Epithelial cell of proximal tubule (primary cell): ENCODE data around the gene CLN6. TPM values are rescaled to one million over a fixed set of nuclear protein-coding genes. Genes with fewer than 3 reads are reported as not detected.

Experiments used
- DNase-seq: peaks from one replicate; pipeline ENCODE4 v3.0.0-alpha.2; 2011; ENCODE audit warnings: low read depth
- H3K4me3 ChIP-seq: 2 replicates; pipeline ENCODE4 v1.5.1; 2011; ENCODE audit warnings: low read depth, mild to moderate bottlenecking, low read length
- CTCF ChIP-seq: conservative IDR thresholded peaks from 2 replicates; pipeline ENCODE4 v1.5.1; 2012; ENCODE audit warnings: low read depth, mild to moderate bottlenecking, low read length
- total RNA-seq: library from RNA; depleted of rRNA; stranded (reverse); fragments of >200 nt; gene quantifications from 2 replicates; pipeline ENCODE4 v1.2.3, GENCODE V29; 2015

Gene CLN6
- total RNA-seq, 1 donor from 2014 or later = 14.9 TPM

DNA sequence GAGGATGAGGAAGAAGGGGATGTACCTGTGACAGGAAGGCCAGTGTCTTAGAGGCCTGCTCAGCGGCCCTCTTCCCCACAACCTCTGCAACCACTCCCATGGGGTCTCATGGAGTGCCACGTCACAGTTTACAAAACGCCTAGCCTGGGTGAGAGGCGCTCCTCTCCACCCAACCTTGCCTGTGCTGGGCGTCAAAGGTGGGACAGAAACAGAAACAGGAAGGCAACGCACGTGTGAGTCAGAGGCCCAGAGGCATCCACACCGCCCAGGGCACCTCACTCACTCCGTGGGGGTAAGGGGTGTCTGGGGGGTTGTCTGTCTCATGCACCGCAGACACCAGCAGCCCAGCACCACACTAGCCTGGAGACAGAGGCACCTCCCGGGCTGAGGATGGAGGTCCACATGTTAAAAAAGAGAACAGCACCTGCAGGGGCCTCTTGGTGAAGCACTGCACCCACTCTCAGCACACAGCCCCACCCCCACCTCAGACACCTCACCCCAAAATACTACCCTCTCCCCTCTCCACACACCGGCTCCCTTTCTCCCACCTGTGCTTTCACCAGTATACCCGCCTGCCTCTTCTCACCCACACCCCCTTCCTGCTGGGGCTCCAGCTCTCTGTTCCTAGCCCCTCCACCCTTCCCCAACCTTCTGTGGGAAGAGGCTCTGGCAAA lies 19.7 kb downstream of the CLN6 start:
- no peak for DNase-seq

GRCh38 chr15:68209272-68209671 lies 20.3 kb downstream of the CLN6 start:
- DNase-seq = no peak
- no peak for TF ChIP-seq CTCF
- H3K4me3 ChIP-seq = no peak overlapping the region

More for the DNA sequence above, 19.7 kb downstream of the CLN6 start:
- TF ChIP-seq CTCF = no peak
- H3K4me3 ChIP-seq = no peak overlapping the region

DNA sequence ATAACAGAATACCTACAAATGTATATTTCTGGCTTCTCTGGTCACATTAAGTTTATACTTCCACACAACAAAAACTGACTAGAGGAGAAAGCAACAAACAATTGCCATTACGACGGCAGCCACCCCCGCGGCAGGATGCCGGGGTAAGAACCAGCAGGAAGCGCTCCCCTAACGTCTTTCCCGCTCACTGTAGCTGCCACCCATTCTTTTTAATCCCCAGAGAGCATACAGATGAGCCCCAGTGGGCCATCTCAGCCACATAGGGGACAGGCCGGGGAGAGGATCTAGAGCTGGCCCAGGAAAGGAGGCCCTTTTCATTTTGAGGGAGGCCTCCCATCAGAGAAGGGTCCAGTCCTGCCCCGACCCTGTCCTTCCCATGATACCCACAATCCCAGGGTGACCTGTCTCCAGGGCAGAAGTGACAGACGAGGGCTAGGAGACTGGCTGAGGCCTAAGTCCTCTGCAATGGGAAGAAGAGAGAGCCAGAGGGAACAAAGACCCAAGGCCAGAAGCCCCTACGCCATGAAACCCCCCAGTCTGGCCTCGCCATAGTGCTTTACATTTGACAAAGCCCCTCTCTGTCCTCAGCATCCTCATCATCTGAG lies 20.8 kb downstream of the CLN6 start:
- no peak for DNase-seq
- no peak for TF ChIP-seq CTCF
- no peak overlapping the region for H3K4me3 ChIP-seq

DNA sequence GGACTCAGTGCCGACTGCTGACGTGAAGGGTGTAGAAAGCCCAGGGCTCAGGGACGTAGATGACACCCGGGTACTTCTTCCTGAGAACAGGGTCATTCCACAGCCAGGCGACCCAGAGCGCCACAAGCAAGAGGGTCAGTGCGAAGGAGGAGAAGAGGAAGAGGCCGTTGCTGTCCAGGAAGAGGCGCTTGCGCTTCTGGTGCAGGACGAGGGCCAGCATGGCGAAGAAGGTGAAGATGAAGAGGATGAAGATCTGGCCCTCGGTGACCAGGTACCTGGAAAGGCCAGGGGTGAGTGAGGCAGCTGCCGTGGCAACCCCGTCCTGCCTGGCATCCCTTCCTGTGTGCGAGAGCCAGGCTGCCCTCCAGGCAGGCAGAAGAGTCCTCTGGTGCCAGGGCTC lies 21.4 kb downstream of the CLN6 start:
- TF ChIP-seq CTCF = no peak
- no peak for DNase-seq
- H3K4me3 ChIP-seq = no peak overlapping the region

DNA sequence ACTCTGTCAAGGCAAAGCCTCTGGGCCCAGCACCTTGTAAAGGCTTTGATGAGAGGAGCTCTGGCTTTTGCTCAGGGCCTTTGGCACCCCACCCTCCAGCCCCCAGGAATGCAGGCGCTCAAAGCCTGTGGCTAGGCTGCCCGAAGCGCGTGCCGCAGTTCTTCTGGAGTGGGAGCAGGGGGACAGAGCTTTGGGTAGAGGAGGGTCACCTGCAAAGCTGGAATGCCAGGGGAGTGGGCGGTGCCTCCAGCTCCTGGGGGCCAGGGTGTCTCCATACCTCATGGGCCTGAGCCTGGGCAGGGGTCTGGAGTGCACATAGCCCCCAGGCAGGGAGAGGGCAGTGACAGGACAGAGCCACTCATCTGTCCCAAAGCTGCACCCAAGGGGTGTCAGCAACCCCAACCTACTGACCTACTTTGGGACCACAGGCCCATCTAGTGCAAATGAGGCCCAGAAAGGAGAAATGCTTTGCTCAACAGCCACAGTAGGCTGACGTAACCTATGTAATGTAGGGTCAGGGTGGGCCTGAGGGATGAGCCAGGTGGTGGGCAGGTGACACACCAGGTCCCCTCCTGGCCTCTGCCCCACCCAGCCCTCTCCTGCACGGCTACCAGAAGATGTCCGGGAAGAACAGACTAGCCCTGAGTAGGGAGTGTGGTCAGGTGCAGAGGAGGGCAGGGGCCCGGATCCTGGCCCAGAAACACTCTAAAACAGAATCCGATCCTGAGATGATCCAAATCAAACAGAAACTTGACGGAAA lies 22.2 kb downstream of the CLN6 start:
- no peak for TF ChIP-seq CTCF
- DNase-seq = no peak
- H3K4me3 ChIP-seq = no peak overlapping the region

DNA sequence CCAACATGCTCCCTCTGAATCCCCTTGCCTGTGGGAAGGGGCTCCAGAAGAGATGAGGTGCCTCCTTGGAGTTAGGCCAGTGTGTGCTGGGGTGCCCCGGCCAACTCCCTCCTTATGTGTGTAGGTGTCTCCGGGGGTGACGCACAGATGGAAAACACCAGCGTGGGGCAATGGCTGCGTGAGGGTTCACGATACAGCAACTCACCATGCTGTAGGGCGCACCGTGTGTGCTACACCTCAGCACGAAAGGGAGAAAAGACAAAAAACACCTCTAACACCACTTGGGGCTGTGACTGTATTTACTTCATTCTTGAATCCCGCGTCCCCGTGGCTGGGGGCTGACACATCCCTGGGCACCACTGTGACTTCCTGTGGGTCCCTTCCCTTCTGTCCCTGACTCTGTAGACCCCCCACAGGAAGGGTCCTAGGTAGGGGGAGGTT lies 22.8 kb downstream of the CLN6 start:
- no peak for DNase-seq
- H3K4me3 ChIP-seq = no peak overlapping the region
- TF ChIP-seq CTCF = no peak
